MCF 10A (cell line): ENCODE results near the gene LIPE. TPM values are rescaled to one million over a fixed set of nuclear protein-coding genes. Genes with fewer than 3 reads are reported as not detected.
A peak's percentile ranks its signal among the peaks of the same experiment; 100 is the strongest.

Experiments used
- BruUV-seq: library from RNA; stranded (reverse); fragments of 400-500 nt; replicated peaks from 2 replicates; lab custom pipeline; 2021; lab: Mats Ljungman, UMichigan
- CTCF ChIA-PET: fragments of 300-600 bp; sonication (Branson Sonifier 250); formaldehyde crosslinking; extraction: SDS; loops from one replicate; lab custom pipeline; 2021; ENCODE audit warnings: antibody characterized with exemption, inconsistent platforms; lab: Yijun Ruan, JAX
- POLR2A ChIA-PET: fragments of 300-600, 350-650 bp; sonication (Branson Sonifier 250); formaldehyde crosslinking; extraction: SDS; loops from one replicate; lab custom pipeline; 2020; ENCODE audit warnings: antibody characterized with exemption, inconsistent platforms; lab: Yijun Ruan, JAX
- DNase-seq: peaks from one replicate; pipeline ENCODE4 v3.0.0-alpha.2; 2018; ENCODE audit not compliant: unreplicated experiment
- H3K27ac Mint-ChIP-seq: one replicate; pipeline ENCODE4 v1.8.0; 2022; ENCODE audit warnings: mild to moderate bottlenecking, low read depth, mixed read lengths; ENCODE audit not compliant: unreplicated experiment
- H3K27me3 Mint-ChIP-seq: one replicate; pipeline ENCODE4 v1.8.0; 2022; ENCODE audit warnings: mixed read lengths; ENCODE audit not compliant: insufficient read depth, unreplicated experiment
- H3K36me3 Mint-ChIP-seq: one replicate; pipeline ENCODE4 v1.8.0; 2022; ENCODE audit warnings: mild to moderate bottlenecking, moderate library complexity, mixed read lengths; ENCODE audit not compliant: insufficient read depth, unreplicated experiment
- H3K4me1 Mint-ChIP-seq: one replicate; pipeline ENCODE4 v1.8.0; 2022; ENCODE audit warnings: mixed read lengths; ENCODE audit not compliant: insufficient read depth, unreplicated experiment
- H3K4me3 Mint-ChIP-seq: one replicate; pipeline ENCODE4 v1.8.0; 2022; ENCODE audit warnings: mild to moderate bottlenecking, moderate library complexity, mixed read lengths; ENCODE audit not compliant: unreplicated experiment
- H3K9me3 Mint-ChIP-seq: one replicate; pipeline ENCODE4 v1.8.0; 2022; ENCODE audit warnings: mixed read lengths; ENCODE audit not compliant: unreplicated experiment
- intact Hi-C: fragments of 100-400 bp; cut with micrococcal nuclease; formaldehyde crosslinking; loops from 2 replicates; pipeline ENCODE4 v1.14.1; 2022
- total RNA-seq: library from RNA; stranded (reverse); gene quantifications from 2 replicates; pipeline ENCODE4 v1.2.3, GENCODE V29; 2022
- TF ChIP-seq, protein P1 (sequence below): fragments of 200-600 bp; IDR thresholded peaks from one replicate; pipeline ENCODE4 v1.8.0; 2022; ENCODE audit warnings: antibody characterized with exemption, mild to moderate bottlenecking; ENCODE audit not compliant: unreplicated experiment

LIPE gene
- total RNA-seq, 1 experiment from 2014 or later = 11.7 TPM

DNA sequence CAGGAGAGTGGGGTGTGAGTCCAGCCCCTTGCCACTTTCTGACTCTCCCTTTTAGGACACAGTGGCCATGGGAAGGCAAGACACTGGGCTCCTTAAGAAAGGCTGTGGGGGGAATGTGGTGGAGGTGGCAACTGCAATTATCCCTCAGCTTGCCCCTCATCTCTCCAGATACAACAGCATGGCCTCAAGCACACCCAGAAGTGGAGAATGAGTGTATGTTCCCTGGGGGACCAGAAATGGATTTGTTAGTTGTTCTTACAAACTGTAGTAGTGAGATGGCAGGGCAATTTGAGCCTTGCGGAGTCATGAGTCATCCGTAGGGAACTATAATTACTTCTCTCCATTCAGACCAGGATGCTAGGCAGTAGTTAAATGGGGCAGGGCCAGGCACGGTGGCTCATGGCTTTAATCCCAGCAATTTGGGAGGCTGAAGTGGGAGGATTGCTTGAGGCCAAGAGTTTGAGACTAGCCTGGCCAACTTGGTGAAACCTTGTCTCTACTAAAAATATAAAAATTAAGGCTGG, 41.1 kb upstream of the LIPE start:
- H3K27me3 Mint-ChIP-seq = peaks cover 10% of the 10 kb centered on the region
- intact Hi-C loops = no loop called here
- no peaks in the 10 kb centered on the region for H3K36me3 Mint-ChIP-seq
- DNase-seq = peak; percentile 70
- ChIA-PET POLR2A (no interaction called here), CTCF (interaction anchor here (0.6 to 7.3 kb wide), 4 partner anchors 14 to 128 kb away, joined by 3 to 35 read pairs (median 7); no protein-coding TSS in a partner anchor)
- H3K4me3 Mint-ChIP-seq = no peak overlapping the region
- no TSS peak for BruUV-seq
- H3K4me1 Mint-ChIP-seq = peaks cover 5% of the 10 kb centered on the region
- no peaks in the 10 kb centered on the region for H3K9me3 Mint-ChIP-seq
- TF ChIP-seq, protein P1, sequence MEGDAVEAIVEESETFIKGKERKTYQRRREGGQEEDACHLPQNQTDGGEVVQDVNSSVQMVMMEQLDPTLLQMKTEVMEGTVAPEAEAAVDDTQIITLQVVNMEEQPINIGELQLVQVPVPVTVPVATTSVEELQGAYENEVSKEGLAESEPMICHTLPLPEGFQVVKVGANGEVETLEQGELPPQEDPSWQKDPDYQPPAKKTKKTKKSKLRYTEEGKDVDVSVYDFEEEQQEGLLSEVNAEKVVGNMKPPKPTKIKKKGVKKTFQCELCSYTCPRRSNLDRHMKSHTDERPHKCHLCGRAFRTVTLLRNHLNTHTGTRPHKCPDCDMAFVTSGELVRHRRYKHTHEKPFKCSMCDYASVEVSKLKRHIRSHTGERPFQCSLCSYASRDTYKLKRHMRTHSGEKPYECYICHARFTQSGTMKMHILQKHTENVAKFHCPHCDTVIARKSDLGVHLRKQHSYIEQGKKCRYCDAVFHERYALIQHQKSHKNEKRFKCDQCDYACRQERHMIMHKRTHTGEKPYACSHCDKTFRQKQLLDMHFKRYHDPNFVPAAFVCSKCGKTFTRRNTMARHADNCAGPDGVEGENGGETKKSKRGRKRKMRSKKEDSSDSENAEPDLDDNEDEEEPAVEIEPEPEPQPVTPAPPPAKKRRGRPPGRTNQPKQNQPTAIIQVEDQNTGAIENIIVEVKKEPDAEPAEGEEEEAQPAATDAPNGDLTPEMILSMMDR = no peak
- no peak overlapping the region for H3K27ac Mint-ChIP-seq

DNA sequence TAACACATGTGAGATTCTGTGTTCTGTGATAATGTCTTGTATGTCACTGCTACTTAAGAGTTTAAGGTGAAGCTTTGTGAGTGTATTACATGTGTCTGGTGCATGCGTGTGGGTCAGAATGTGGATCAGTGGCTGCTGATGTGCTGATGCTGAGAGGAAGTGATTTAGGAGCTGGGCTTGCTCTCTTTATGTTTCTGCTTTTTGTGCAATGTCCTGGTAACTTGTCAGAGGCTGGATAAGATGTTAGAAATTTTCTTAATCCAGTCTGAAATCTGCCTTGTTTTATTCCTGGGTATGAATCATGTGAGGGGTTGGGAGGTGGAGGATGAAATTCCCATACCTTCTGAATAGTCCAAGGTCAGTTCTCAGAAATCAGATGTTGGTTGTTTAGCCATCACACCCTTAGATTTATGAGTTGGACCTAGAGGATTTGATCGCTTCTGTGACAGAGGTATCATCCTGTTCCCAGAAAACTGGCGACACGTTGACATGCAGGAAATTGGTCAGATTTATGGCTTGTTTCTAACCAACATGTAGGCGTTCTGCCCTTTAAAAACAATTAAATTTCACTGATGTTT, 40.1 kb upstream of the LIPE start:
- peaks cover 5% of the 10 kb centered on the region for H3K4me1 Mint-ChIP-seq
- no peak overlapping the region for H3K4me3 Mint-ChIP-seq
- DNase-seq = no peak
- TF ChIP-seq, protein P1 = no peak
- intact Hi-C loops = no loop called here
- ChIA-PET CTCF (interaction anchor here (0.7 to 2.0 kb wide), 4 partner anchors 17 to 129 kb away, joined by 3 to 8 read pairs (median 5); no protein-coding TSS in a partner anchor), POLR2A (no interaction called here)
- H3K27me3 Mint-ChIP-seq = no peaks in the 10 kb centered on the region
- no TSS peak for BruUV-seq
- no peaks in the 10 kb centered on the region for H3K9me3 Mint-ChIP-seq
- H3K36me3 Mint-ChIP-seq = no peaks in the 10 kb centered on the region
- no peak overlapping the region for H3K27ac Mint-ChIP-seq

DNA sequence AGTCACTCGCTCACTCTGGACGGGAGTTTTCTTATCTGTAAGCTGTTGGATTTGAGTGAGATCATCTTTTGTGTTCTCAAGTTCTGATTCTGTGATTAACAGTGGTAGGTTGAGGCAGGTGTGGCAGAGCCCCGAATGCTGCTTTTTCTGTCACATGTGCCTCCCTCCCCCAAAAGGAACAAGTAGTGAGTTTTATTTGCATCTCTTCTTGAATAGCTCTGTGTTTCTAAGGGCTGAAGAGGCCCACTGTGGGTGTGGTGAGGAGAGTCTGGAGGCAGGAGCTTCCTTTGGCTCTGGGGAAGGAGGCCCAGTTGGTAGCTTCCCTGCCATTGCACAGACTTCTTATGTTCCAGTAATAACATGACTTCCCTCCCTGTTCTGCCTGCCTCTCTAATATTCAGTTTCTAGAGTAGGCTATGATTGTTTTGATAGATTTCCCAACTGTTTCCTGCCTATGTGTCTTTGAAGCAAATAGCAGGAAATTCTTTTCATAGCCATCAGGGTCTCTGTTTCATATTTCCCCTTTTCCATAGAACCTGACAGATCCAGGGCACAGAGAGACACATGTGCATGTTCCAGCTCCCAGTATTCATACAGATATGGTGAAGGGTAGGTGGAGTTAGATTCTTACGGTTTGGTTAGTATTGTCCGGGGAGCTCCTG, 39.5 kb upstream of the LIPE start:
- TF ChIP-seq, protein P1 = no peak
- H3K27ac Mint-ChIP-seq = no peak overlapping the region
- H3K4me3 Mint-ChIP-seq = no peak overlapping the region
- H3K27me3 Mint-ChIP-seq = no peaks in the 10 kb centered on the region
- no peaks in the 10 kb centered on the region for H3K9me3 Mint-ChIP-seq
- ChIA-PET POLR2A (interaction anchor here (0.6 kb wide), 1 partner anchor 1318 kb away, joined by 3 read pairs; no protein-coding TSS in a partner anchor), CTCF (interaction anchor here (0.7 to 2.0 kb wide), 5 partner anchors 16 to 120 kb away, joined by 3 to 7 read pairs (median 3); partner anchors contain the start of gene CEACAM1)
- H3K4me1 Mint-ChIP-seq = peaks cover 5% of the 10 kb centered on the region
- BruUV-seq = no TSS peak
- DNase-seq = no peak
- H3K36me3 Mint-ChIP-seq = no peaks in the 10 kb centered on the region
- intact Hi-C loops = no loop called here

DNA sequence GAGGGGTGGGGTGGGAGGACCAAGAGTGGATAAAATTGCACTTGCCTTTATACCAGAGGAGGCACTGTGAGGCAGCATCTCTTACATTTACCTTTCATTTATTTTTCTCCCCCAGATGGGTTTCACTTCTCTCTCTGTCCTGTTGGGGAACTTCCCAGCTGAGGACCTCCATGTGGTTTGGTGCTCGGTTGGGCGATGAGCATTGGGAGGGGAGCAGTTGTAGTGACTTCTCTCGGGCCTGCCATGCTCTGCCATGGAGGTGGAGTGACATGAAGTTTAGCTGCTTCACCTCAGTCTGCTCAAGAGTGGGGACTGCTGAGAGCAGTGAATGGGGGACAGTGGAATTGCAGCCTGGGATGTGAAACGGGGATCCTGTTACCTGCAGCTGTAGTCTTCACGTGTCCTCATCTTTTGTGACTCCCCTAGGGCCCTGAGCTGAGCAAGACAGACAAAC, 38.7 kb upstream of the LIPE start:
- Mint-ChIP-seq H3K4me1 (peaks cover 5% of the 10 kb centered on the region), H3K9me3 (no peaks in the 10 kb centered on the region), H3K27me3 (no peaks in the 10 kb centered on the region), H3K36me3 (no peaks in the 10 kb centered on the region), H3K27ac (no peak overlapping the region), H3K4me3 (no peak overlapping the region)
- no TSS peak for BruUV-seq
- POLR2A ChIA-PET = no interaction called here
- CTCF ChIA-PET = interaction anchor here (0.6 to 2.0 kb wide), 4 partner anchors 8 to 97 kb away, joined by 3 to 7 read pairs (median 4); partner anchors contain the start of gene CEACAM1
- TF ChIP-seq, protein P1 = no peak
- DNase-seq = no peak
- intact Hi-C loops = no loop called here
